Neuron (in vitro differentiated cells): ENCODE results near the gene MAP2K4.

Experiments
- H2AFZ ChIP-seq: one replicate; pipeline ENCODE4 v1.6.1; 2013; ENCODE audit warnings: low read depth, mild to moderate bottlenecking, inconsistent platforms, low read length, moderate library complexity
- H3K27me3 ChIP-seq: one replicate; pipeline ENCODE4 v1.6.1; 2013; ENCODE audit warnings: low read length; ENCODE audit not compliant: insufficient read depth
- H3K36me3 ChIP-seq: one replicate; pipeline ENCODE4 v1.6.1; 2013; ENCODE audit warnings: low read length; ENCODE audit not compliant: insufficient read depth
- H3K4me1 ChIP-seq: one replicate; pipeline ENCODE4 v1.6.1; 2013; ENCODE audit warnings: low read length; ENCODE audit not compliant: insufficient read depth
- H3K4me3 ChIP-seq: 2 replicates; pipeline ENCODE4 v1.5.1; 2013; ENCODE audit warnings: mild to moderate bottlenecking, low read length, moderate library complexity
- H3K9me3 ChIP-seq: one replicate; pipeline ENCODE4 v1.6.1; 2013; ENCODE audit warnings: low read length

The MAP2K4 gene

GRCh38 chr17:12077773-12078172 lies 57.1 kb downstream of the MAP2K4 start:
- Histone ChIP-seq H3K9me3 (peaks cover 4% of the 10 kb centered on the region), H3K36me3 (peaks cover 28% of the 10 kb centered on the region), H3K4me3 (no peak overlapping the region), H3K27me3 (no peaks in the 10 kb centered on the region), H2AFZ (no peak overlapping the region), H3K4me1 (no peaks in the 10 kb centered on the region)

GRCh38 chr17:12078791-12079190 lies 58.1 kb downstream of the MAP2K4 start:
- Histone ChIP-seq H2AFZ (no peak overlapping the region), H3K36me3 (peaks cover 28% of the 10 kb centered on the region), H3K27me3 (no peaks in the 10 kb centered on the region), H3K9me3 (peaks cover 2% of the 10 kb centered on the region), H3K4me3 (no peak overlapping the region), H3K4me1 (no peaks in the 10 kb centered on the region)

- Histone ChIP-seq H3K4me1 (no peaks in the 10 kb centered on the region), H2AFZ (no peak overlapping the region), H3K4me3 (no peak overlapping the region), H3K9me3 (peaks cover 2% of the 10 kb centered on the region), H3K27me3 (no peaks in the 10 kb centered on the region), H3K36me3 (peaks cover 24% of the 10 kb centered on the region)
These were observed 61.0 kb downstream of the MAP2K4 start for GRCh38 chr17:12081720-12082119.

GRCh38 chr17:12085076-12085949 lies 64.6 kb downstream of the MAP2K4 start:
- Histone ChIP-seq H2AFZ (no peak overlapping the region), H3K36me3 (peaks cover 10% of the 10 kb centered on the region), H3K9me3 (no peaks in the 10 kb centered on the region), H3K4me1 (no peaks in the 10 kb centered on the region), H3K27me3 (no peaks in the 10 kb centered on the region), H3K4me3 (no peak overlapping the region)

- no peak overlapping the region for H2AFZ ChIP-seq
- H3K9me3 ChIP-seq, result no peaks in the 10 kb centered on the region
- H3K36me3 ChIP-seq, result no peaks in the 10 kb centered on the region
- no peaks in the 10 kb centered on the region for H3K4me1 ChIP-seq
- no peaks in the 10 kb centered on the region for H3K27me3 ChIP-seq
- no peak overlapping the region for H3K4me3 ChIP-seq
These were observed 67.4 kb downstream of the MAP2K4 start for GRCh38 chr17:12088035-12088434.

- Histone ChIP-seq H2AFZ (no peak overlapping the region), H3K9me3 (no peaks in the 10 kb centered on the region), H3K4me1 (no peaks in the 10 kb centered on the region), H3K36me3 (no peaks in the 10 kb centered on the region), H3K27me3 (no peaks in the 10 kb centered on the region), H3K4me3 (no peak overlapping the region)
These were observed 69.2 kb downstream of the MAP2K4 start for GRCh38 chr17:12089809-12090384.

GRCh38 chr17:12094336-12094735 lies 73.7 kb downstream of the MAP2K4 start:
- H2AFZ ChIP-seq, result no peak overlapping the region
- H3K9me3 ChIP-seq, result no peaks in the 10 kb centered on the region
- peaks cover 22% of the 10 kb centered on the region for H3K36me3 ChIP-seq
- H3K4me3 ChIP-seq, result no peak overlapping the region
- H3K4me1 ChIP-seq, result no peaks in the 10 kb centered on the region
- H3K27me3 ChIP-seq, result no peaks in the 10 kb centered on the region

- Histone ChIP-seq H2AFZ (no peak overlapping the region), H3K9me3 (peaks cover 4% of the 10 kb centered on the region), H3K4me1 (no peaks in the 10 kb centered on the region), H3K27me3 (no peaks in the 10 kb centered on the region), H3K36me3 (peaks cover 32% of the 10 kb centered on the region), H3K4me3 (no peak overlapping the region)
These were observed 74.8 kb downstream of the MAP2K4 start for GRCh38 chr17:12095522-12095921.

- peaks cover 33% of the 10 kb centered on the region for H3K36me3 ChIP-seq
- H3K4me3 ChIP-seq, result no peak overlapping the region
- peaks cover 4% of the 10 kb centered on the region for H3K9me3 ChIP-seq
- H3K27me3 ChIP-seq, result no peaks in the 10 kb centered on the region
- H2AFZ ChIP-seq, result no peak overlapping the region
- no peaks in the 10 kb centered on the region for H3K4me1 ChIP-seq
These were observed 76.6 kb downstream of the MAP2K4 start for GRCh38 chr17:12097326-12097725.

GRCh38 chr17:12098568-12098967 lies 77.9 kb downstream of the MAP2K4 start:
- peaks cover 33% of the 10 kb centered on the region for H3K36me3 ChIP-seq
- H3K27me3 ChIP-seq, result no peaks in the 10 kb centered on the region

GRCh38 chr17:12099412-12099811 lies 78.7 kb downstream of the MAP2K4 start:
- no peaks in the 10 kb centered on the region for H3K4me1 ChIP-seq
- peaks cover 33% of the 10 kb centered on the region for H3K36me3 ChIP-seq
- no peak overlapping the region for H2AFZ ChIP-seq
- no peaks in the 10 kb centered on the region for H3K27me3 ChIP-seq
- H3K4me3 ChIP-seq, result no peak overlapping the region
- peaks cover 4% of the 10 kb centered on the region for H3K9me3 ChIP-seq

More at GRCh38 chr17:12098568-12098967, 77.9 kb downstream of the MAP2K4 start:
- H3K4me1 ChIP-seq, result no peaks in the 10 kb centered on the region
- no peak overlapping the region for H2AFZ ChIP-seq
- no peak overlapping the region for H3K4me3 ChIP-seq
- H3K9me3 ChIP-seq, result peaks cover 4% of the 10 kb centered on the region

GRCh38 chr17:12104831-12105230 lies 84.2 kb downstream of the MAP2K4 start:
- Histone ChIP-seq H3K27me3 (no peaks in the 10 kb centered on the region), H3K4me3 (no peak overlapping the region), H3K9me3 (peaks cover 3% of the 10 kb centered on the region), H2AFZ (no peak overlapping the region), H3K4me1 (no peaks in the 10 kb centered on the region), H3K36me3 (peaks cover 7% of the 10 kb centered on the region)

- Histone ChIP-seq H3K27me3 (no peaks in the 10 kb centered on the region), H3K4me3 (no peak overlapping the region), H3K4me1 (no peaks in the 10 kb centered on the region), H3K9me3 (no peaks in the 10 kb centered on the region), H2AFZ (no peak overlapping the region), H3K36me3 (peaks cover 13% of the 10 kb centered on the region)
These were observed 87.2 kb downstream of the MAP2K4 start for GRCh38 chr17:12107905-12108304.
